Hematopoietic multipotent progenitor cell treated with erythropoietin and hydrocortisone succinate and interleukin-3 and kit ligand, for 17 days (in vitro differentiated cells): ENCODE data around the gene BCL3.
"Not testable (repeated sequence)": the region's sequence is repeated elsewhere in the genome, so short reads cannot be mapped to it uniquely, and the experiment has no call there.

Experiments used
- DNase-seq: peaks from one replicate; pipeline ENCODE4 v3.0.0-alpha.2; 2015; ENCODE audit warnings: low spot score

The BCL3 gene

GRCh38 chr19:44748426-44749254 lies at the start of gene BCL3:
Gene BCL3, plus strand, starts transcription at chr19:44748708. Its CDS starts 83 bp downstream, at chr19:44748791.
- DNase-seq = peak; percentile 17

- no peak for DNase-seq
Measured at GRCh38 chr19:44700547-44700946, 48.0 kb upstream of the BCL3 start.

GRCh38 chr19:44701228-44701627 lies 47.3 kb upstream of the BCL3 start:
- DNase-seq = no peak

- no peak for DNase-seq
Measured at GRCh38 chr19:44702551-44703176, 45.8 kb upstream of the BCL3 start.

GRCh38 chr19:44703336-44704078 lies 45.0 kb upstream of the BCL3 start:
- DNase-seq = no peak

- DNase-seq = no peak
Measured at GRCh38 chr19:44704982-44705381, 43.5 kb upstream of the BCL3 start.

- no peak for DNase-seq
Measured at GRCh38 chr19:44705502-44706010, 43.0 kb upstream of the BCL3 start.

- no peak for DNase-seq
Measured at GRCh38 chr19:44706506-44707236, 41.8 kb upstream of the BCL3 start.

- DNase-seq = no peak
Measured at GRCh38 chr19:44707794-44708193, 40.7 kb upstream of the BCL3 start.

- no peak for DNase-seq
Measured at GRCh38 chr19:44708940-44709339, 39.6 kb upstream of the BCL3 start.

GRCh38 chr19:44709434-44710266 lies 38.9 kb upstream of the BCL3 start:
- DNase-seq = not testable (repeated sequence)

- no peak for DNase-seq
Measured at GRCh38 chr19:44710483-44710882, 38.0 kb upstream of the BCL3 start.

- DNase-seq = no peak
Measured at GRCh38 chr19:44712864-44713515, 35.5 kb upstream of the BCL3 start.

GRCh38 chr19:44714597-44715169 lies 33.8 kb upstream of the BCL3 start:
- DNase-seq = no peak

- DNase-seq = no peak
Measured at GRCh38 chr19:44717603-44718002, 30.9 kb upstream of the BCL3 start.

- no peak for DNase-seq
Measured at GRCh38 chr19:44718441-44719261, 29.9 kb upstream of the BCL3 start.

- no peak for DNase-seq
Measured at GRCh38 chr19:44719262-44719701, 29.2 kb upstream of the BCL3 start.

GRCh38 chr19:44720396-44720795 lies 28.1 kb upstream of the BCL3 start:
- DNase-seq = not testable (repeated sequence)

GRCh38 chr19:44720945-44721344 lies 27.6 kb upstream of the BCL3 start:
- DNase-seq = no peak
